ENCODE measurements around the gene TRAK1.

Gene TRAK1

DNA sequence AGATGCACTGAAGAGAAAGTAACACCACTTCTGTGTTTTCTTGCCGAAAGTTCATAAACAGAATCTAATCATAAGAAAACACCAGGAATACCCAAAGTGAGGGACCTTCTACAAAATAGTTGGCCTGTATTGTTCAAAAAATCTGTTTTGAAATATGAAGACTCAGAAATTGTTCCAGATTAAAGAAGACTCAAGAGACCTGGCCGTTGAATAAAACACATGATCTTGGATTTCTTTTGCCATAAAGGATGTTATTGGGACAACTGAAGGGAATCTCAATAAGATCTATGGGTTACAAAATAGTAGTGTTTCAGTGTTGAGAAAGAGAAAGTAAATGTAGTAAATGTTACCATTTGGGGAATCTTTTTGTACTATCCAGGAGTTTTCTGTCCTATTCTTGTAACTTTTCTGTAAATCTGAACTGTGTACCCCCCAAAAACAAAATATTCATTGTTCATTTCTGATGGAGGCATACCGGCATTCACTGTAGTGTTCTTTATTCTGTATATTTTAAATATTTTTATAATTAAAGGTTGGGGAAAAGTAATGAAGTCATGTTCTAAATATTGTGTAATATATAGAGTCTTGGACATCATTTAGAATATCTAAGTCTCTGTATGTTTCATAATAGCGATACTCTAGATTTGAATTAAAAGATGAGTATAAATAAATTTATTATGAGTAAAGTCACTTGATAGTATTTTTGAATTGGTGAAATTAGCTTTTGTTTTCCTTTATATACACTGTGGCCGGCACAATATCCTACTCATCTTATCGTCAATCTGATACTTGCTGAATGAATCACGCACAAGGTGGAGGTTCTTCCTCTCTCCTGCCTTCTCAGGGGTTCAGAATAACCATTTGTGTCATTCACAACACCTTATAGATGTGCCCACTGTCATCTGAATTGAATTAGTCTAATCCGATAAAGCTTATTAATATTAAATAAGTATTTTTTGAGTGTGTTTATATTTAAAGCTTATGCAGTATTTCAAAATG, 66.7 kb downstream of the TRAK1 start:
- no peak for FAIRE-seq

DNA sequence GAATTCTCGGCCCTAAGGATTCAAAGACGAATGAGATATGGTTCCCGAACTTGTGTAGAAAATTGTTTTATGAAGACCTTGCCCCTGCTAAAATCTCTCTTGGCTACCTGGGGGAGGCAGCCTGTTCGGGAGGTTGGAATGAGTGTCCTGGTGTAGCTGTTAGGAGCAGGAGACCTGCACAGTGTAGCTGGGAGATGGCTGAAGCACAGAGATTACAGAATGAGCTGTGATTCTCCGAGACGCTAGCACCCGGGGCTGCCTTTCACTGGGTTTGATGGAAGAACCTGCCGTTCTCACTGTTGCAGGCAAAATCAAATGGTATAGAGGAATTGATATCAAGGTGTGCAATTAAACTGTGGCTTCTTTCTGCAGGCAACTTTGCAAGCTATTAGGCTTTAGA, 68.0 kb downstream of the TRAK1 start:
- FAIRE-seq, result no peak

DNA sequence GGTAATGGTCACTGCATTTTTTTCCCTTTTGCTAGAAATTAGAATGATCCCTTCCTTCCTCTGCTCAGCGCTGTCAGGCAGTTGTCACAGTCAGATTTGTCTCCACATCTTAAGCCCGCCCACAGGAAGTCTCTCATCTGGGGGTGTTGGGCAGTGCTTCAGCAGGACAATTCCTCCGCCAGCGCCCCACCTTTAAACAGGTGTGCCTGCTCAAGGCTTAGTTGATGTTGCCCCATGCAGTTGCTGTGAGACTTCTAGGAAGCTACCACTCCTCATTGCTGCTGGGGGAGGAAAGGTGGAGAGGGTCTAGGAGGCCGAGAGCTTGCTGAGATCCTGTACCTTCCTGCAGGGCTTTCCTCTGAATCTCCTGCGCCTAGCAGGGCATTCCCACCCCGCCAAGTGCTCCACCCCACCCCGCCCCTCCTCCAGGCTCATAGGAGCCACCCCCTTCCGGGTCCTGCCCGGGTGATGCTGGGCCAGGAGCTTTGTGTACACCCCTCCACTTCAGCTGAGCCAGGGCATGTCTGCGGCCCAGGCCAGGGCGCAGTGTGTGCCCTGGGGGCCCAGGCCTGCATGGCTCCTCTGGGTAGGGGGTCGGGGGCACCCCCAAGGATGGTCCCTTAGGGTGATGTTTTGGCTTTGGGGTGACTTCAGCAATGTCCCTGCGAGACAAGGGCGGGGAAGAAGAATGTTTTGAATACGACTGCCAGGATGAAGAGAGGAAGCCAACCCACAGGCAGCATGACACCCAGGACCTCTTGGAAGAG, 68.7 kb downstream of the TRAK1 start:
- FAIRE-seq, result no peak

DNA sequence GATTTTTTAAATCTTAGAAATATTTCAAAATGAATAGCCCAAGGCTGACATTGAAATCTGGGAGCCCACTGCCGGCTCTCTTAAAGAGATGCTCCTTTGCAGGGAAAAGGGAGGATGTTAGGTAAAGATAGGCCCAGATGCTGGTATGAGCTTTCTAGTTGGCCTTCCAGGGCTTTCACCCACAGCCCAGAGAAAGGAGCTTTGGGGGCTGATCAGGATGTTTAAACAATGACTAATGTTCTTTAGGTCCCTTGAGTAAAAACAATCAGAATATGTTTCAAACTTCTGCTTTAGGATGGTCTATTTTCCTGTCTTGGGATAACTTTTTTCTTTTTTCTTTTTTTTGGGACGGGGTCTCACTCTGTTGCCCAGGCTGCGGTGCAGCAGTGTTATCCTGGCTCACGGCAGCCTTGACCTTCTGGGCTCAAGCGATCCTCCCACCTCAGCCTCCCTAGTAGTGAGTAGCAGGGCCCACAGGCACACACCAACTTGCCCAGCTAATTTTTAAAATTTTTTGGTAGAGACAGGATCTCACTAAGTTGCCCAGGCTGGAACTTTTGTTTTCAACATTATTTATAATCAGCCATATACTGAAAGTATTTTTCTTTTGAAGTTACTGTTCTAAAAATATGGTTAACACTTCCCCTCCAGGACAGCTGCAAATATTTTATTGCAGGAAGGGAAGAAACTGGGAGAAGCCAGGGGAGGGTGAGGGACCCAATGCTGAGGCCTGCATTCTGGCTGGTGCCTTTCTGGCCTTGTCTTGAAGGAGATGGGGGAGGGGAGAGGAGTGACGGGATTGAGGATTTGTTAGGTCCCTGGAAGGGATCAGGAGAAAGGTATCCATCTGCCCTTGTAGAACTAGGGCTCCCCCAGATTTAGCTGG, 70.1 kb downstream of the TRAK1 start:
- no peak for FAIRE-seq

DNA sequence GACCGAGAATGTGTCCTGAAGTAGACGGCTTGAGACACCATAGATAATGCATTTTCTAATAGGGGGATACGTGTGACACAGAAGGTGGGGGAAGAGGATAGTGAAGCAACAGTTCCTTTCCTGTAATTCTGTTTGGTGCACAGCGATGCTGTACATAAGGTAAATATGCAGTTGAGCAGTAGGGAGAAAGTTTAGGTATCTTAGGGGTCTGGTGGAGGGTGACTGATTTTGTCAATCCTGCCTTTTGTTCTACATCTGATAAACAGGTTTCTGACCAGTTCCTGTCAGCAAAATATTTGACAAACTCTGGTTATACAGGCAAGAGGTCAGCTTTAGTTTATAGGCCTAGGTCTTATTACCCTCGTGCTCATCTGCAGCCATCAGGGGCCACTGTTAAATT, 71.3 kb downstream of the TRAK1 start:
- FAIRE-seq, result no peak

DNA sequence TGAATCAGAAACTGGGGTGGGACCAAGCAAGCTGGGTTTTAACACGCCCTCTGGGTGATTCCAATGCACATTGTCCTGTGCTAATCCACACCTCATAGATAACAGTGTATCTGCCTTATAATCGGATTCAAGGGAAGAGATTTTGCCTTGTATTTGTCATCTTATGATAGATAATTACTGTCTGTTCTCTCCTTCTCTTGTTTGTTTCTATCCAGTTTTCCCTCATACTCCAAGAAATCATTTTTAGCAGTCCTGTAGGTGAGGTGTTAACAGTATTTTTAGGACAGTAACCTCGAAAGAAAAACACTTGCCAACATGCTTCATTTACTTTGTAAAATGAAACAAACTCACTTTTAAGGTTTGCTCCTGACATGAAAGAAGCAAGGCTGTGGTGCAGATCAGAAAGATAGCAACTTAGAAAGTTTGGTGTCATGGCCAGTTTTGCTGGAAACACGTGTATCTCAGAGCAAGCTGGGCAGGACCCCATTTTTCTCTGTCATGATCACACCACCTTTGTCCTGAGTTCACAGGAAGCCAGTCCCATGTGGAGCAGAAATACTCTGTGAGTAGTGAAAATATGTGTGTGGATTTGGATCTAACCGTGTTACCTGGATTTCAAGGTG, 72.6 kb downstream of the TRAK1 start:
- FAIRE-seq, result no peak

DNA sequence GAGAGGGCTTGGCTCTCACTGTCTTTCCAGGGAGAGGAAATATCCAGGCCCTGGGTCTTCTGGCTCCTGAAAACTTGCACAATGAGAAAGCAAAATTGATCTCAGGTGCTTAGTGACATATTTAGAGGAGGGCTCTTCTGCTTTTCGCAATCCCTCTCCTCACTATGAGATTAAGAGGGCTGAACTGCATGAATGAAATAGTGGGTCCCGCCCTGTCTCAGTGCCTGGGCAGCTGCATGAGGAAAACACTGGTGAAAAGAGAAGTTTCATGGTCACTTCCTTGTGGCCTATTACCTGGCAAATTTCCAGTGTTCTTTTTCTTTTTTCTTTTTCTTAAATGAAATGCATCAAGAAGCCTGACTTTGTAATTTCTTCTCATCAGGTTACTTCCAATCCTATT, 73.5 kb downstream of the TRAK1 start:
- no peak for FAIRE-seq

DNA sequence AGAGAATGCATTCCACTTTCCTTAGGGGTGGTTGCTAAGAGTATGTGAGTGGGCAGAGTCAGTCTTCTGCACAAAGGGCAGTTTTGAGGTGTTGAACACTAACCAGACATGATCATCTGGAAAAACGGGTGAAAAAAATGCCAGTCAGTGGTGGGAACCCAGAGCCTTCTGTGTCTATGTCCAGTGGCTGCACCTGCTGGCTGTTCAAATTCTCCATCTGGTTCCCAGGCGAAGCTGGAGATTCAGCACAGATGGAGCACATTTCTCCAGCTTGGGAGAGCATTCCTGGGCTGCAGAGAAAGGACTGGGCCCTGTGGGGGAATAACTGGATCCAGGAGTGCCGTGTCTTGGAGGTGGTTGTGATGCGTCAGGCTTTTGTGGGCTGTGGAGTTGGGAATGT, 74.1 kb downstream of the TRAK1 start:
- no peak for FAIRE-seq

DNA sequence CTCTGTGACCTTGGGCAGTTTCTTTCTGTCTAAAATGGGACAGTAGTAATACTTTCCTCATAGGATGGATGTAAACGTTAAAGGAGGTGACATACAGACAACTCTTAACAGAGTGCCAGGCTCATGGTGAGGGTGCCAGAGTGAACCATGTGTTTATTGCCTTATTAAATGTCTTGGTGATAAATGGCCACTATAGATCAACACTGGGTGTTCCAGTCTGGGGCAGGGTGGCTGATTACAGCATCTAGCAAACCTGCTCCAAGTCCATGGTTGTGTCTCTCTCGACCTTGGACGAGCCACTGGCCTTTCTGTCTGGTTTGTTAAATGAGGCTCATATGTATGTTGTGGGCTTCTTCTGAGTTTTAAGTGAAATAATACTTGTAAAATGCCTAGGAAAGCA, 75.1 kb downstream of the TRAK1 start:
- FAIRE-seq, result no peak

DNA sequence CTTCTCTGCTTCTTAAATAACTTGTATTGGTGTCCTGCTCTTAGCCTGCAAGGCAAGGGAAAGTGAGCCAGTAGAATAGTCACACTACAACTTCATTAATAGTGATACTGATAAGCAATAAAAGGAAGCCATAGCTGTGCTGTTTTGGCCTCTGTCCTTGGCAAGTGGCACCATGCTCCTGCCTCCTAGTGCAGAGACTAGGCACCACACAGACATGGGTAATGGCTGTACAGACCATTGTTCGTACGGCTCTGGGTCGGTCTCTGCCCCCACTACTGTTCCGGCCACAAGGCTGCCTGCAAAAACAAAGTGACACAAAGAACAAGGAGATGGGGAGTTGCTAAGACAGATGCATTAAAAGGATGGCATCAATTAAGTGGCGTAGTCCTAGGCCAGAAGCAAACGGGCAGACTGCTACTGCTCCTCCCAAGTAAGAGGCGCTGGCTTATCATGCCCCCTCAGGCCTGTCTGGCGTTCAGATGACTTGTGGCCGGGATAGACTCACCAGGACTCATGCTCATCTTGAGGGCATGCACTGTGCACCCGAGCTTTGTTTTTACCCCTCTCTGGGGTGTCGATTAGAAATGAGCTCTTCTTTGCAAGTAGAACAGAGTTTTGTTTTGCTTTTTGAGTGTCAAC, 75.6 kb downstream of the TRAK1 start:
- no peak for FAIRE-seq

DNA sequence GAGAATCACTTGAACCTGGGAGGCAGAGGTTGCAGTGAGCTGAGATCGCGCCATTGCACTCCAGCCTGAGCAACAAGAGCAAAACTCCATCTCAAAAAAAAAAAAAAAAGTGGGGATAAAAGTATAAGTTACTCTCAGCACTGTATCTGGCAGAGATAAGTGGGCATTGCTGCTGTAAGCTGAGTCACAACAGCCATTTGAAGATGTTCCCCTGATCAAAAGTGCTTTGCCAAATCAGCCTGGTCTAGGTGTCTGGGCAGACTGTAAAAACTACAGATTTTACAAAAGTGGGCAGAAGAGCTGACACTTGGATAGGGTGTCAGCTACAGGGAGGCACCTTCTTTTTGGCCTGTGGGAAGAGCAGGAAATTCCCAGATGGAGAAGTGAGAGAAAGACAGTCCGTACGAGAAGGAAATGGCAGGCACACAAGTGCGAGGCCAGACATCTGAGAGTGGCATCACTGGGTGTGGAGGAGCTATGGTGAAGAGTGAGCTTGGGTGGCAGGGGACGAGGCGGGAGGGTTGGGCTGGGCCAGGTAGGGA, 78.5 kb downstream of the TRAK1 start:
- no peak for FAIRE-seq

DNA sequence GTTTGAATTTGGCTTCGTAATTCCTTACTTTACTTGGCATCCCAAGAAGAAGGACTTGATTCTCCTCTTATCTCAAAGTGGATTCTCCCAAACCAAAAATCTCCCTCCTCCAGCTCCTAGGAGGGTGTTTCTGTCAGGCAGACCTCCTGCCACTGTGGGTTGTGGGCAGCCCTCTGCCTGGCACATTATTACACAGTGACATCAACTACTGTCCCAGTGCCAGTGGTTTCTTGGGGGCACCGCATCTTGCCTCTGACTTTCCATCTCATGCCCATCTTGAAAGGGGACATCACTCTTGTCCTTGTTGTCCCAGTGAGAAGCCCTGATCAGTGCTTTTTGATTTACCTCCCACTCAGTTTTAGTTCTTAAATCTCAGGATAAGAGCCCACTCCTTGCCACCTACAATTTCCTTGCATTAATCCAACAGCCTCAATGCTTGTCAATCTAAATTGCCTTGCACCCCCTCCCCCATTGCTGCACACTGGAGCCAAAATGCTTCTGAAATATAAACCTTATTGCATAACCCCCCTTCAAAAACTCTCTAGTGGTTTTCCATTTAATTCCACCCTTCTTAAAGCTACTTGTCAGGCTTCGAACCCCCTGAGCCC, 81.0 kb downstream of the TRAK1 start:
- no peak for FAIRE-seq

DNA sequence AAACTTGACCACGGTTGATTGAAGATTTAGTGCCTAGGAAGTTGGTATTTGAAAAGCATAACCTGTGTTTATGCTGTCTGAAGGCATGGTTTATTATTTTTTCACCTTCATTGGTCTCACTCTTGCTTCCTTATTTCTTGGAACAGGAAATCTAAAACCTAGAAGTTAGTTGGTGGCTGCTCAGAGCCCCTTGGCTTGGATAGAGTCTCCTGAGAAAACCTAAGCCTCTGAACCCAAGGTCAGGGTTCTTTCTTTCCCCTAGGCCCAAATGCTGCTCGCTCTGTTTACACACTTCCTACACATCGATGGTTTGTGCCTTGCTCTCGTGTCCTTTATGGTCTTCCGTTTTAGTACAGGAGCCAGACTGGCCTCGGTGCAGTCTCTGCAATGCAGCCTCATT, 82.2 kb downstream of the TRAK1 start:
- no peak for FAIRE-seq

DNA sequence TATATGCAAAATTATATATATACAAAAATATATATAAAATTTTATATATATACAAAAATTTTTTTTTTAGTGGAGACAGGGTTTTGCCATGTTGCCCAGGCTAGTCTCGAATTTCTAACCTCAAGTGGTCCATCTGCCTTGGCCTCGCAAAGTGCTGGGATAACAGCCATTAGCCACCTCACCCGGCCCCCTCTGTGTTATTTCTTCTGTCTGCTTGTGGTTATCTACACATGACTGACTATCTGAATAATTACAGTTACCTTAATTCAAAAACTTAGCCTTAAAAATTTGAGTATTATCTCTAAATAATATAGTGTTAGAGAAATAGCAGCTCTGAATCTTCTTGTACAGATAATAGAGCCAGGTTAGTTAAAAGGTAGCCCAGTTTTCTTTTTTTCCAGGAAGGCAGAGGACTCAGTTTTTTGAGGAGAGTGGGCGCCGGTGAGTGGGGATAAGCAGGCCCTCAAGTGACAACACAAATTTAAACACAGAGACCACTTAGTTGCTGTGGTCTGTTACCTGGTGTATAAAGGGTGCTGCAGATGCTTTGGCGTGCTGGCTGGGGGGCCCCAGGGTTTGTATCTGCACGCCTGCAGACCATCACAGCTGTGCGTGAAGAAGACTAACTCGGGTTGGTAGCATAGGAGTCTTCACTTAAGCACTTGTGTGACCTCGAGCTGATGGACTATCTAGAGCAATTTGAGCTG, 83.7 kb downstream of the TRAK1 start:
- FAIRE-seq, result no peak

DNA sequence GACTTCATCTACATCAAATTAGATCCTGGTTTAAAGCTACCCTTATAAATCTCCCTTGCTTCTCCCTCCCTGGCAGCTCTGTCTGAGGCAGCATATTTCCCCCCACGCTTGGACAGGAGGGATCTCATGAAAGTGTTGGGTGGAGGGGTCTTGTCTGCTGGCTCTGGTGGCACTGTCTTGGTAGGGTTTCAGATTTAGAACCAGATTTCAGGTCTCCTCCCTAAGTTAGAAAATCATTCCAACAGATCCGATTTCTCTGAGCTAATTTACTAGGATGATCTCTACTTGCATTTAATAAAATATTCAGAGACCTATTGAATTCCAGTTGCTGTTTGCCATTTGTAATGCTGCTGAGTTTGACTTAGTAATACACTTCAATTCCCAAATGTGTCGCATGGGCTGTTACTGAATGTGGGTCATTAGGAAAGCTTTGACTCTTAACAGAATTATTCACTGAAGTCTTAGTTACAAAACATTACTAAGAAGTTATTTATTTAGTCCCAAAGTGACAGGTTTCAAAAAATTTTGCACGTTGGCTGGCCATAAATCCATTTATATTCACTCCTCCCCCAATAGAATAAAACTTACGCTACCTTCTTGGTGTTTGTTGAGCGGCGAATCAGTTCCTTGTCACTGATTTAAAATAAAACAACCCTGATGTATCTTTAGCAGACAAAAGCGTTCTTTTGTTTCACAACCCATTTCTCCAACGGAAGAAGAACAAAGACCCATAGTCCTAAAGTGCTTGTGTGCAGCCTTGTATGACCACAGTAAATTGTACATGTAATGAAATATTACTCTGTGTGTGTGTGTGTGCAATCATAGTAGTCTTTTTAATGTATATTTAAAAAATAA, 84.5 kb downstream of the TRAK1 start:
- FAIRE-seq, result no peak

DNA sequence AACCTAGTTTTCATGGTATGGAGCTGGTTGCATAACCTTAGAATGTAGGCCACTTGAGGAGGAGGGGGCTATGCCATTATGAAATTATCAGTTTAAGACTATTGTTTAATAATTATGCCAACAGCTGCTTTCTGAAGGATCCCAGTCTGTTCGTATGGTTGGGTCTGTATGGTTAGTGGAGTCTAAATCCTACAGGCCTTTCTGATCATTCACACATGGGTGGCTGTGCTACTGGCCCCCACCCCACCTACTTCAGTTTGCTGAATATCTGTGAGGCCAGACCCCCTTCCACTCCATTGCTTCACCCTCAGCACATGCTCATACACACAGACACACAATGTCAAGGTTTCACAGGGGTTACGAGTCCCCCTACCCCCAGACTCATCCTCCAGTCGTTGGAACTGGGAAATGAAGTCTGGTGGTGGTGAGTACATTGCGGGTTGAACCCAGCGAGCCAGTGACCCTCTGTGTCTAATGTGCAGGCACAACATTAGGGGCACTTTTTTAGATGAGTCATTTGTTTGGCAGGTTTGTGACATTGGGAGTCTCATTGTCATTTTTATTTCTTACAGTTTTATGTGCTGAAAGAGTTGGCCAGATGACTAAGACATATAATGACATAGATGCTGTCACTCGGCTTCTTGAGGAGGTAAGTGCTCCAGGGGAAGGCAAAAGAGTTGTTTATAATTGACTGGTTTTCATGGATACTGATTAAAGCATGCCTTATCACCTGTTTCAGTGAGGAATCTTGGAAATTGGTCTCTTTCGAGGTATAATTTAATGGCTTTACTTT, 85.3 kb downstream of the TRAK1 start:
- FAIRE-seq, result no peak

DNA sequence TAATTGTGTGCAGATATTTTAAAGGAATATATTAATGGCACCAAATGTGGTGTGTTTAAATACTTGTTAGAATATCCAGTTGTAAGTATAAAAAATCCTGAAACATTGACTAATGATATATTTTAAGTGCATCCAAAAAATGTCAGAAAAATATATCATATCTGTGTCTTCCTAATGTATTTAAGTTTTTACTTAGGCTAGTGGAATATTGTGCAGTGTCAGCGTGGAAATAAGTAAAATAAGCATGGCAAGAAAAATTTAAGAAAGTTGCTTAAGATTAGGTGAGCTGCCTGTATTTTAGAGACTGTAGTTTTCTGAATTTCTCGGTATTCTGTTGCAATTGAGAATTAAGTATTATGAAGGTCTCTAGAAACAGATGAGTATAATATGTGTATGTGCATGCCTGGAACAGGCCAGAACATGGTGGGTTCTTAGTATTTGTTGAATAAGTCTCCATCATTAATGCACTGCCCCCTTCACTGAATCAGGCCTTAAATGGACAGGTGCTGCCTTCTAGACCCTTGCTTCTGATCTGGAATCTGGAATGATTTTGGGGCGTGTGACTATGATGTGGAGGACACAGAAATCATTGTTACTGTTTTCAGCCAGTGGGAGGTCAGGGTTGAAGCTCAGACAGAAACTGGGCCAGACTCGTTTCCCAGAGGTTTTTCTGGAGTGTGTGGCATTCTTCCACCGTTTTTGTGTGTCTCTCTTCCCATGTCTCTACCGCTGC, 86.1 kb downstream of the TRAK1 start:
- FAIRE-seq, result no peak

DNA sequence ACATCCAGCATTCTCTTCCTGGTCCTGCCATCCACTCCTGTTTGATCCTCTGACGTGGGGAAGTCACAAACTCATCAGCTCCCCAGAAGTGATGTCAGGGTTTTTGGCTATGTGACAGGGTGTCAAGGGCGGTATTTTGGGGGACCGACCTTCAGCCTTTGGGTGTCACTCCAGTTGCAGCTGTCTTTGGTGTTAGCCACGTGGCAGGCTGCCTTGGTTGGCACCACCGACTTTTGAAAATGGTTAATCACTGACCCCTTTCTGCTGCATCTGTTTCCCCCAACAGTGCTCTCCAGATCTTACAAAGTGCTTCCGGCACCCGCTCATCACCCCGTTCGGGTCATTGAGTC, 86.6 kb downstream of the TRAK1 start:
- FAIRE-seq, result no peak
